Endodermal cell (in vitro differentiated cells): Measurements from ENCODE around the gene MRPL32. TPM values are rescaled to one million over a fixed set of nuclear protein-coding genes. Genes with fewer than 3 reads are reported as not detected.

Experiments used
- DNase-seq: peaks from one replicate; pipeline ENCODE4 v3.0.0-alpha.2; 2017
- H3K27ac ChIP-seq: 2 replicates; pipeline ENCODE4 v1.5.1; 2013; ENCODE audit warnings: mild to moderate bottlenecking, low read depth, low read length, moderate library complexity
- H3K27me3 ChIP-seq: 2 replicates; pipeline ENCODE4 v1.6.1; 2013; ENCODE audit warnings: mild to moderate bottlenecking, low read length, moderate library complexity; ENCODE audit not compliant: insufficient read depth, control insufficient read depth, poor library complexity, severe bottlenecking
- H3K36me3 ChIP-seq: 2 replicates; pipeline ENCODE4 v1.7.0; 2013; ENCODE audit warnings: mild to moderate bottlenecking, low read length, moderate library complexity; ENCODE audit not compliant: control insufficient read depth, insufficient read depth
- H3K4me1 ChIP-seq: one replicate; pipeline ENCODE4 v1.7.0; 2013; ENCODE audit warnings: low read length; ENCODE audit not compliant: control insufficient read depth, insufficient read depth
- H3K4me3 ChIP-seq: 2 replicates; pipeline ENCODE4 v1.5.1; 2013; ENCODE audit warnings: mild to moderate bottlenecking, low read length, moderate library complexity
- H3K9ac ChIP-seq: 2 replicates; pipeline ENCODE4 v1.6.1; 2013; ENCODE audit warnings: mild to moderate bottlenecking, low read length, moderate library complexity; ENCODE audit not compliant: poor library complexity, severe bottlenecking; ENCODE audit errors: extremely low read depth
- H3K9me3 ChIP-seq: 2 replicates; pipeline ENCODE4 v1.6.1; 2013; ENCODE audit warnings: mild to moderate bottlenecking, low read length, moderate library complexity; ENCODE audit not compliant: control insufficient read depth
- H3K27ac Mint-ChIP-seq: 2 replicates; pipeline ENCODE4 v1.8.0; 2020; ENCODE audit warnings: mixed read lengths
- H3K27me3 Mint-ChIP-seq: 2 replicates; pipeline ENCODE4 v1.8.0; 2021; ENCODE audit warnings: mild to moderate bottlenecking, mixed read lengths; ENCODE audit not compliant: insufficient read depth
- H3K36me3 Mint-ChIP-seq: 2 replicates; pipeline ENCODE4 v1.8.0; 2020; ENCODE audit warnings: low read depth, mixed read lengths
- H3K4me1 Mint-ChIP-seq: 2 replicates; pipeline ENCODE4 v1.8.0; 2020; ENCODE audit warnings: mixed read lengths
- H3K4me3 Mint-ChIP-seq: 2 replicates; pipeline ENCODE4 v1.8.0; 2020; ENCODE audit warnings: mild to moderate bottlenecking, moderate library complexity, mixed read lengths
- H3K9me3 Mint-ChIP-seq: 2 replicates; pipeline ENCODE4 v1.8.0; 2020; ENCODE audit warnings: mild to moderate bottlenecking, mixed read lengths
- CTCF ChIP-seq: fragments of 200-600 bp; sonication (generic); conservative IDR thresholded peaks from 2 replicates; pipeline ENCODE4 v1.5.0; 2021; ENCODE audit warnings: antibody characterized with exemption, mild to moderate bottlenecking
- WGBS, 2 experiments: methylation state at CpG; one replicate each; pipeline versions ENCODE4 v1.1.5 to v1.1.7; 2013; ENCODE audit warnings: missing lambda C conversion rate in 2 of 2, mixed read lengths in 1 of 2; ENCODE audit not compliant: insufficient coverage in 1 of 2, insufficient read length in 1 of 2; 5-methylcytosine and 5-hydroxymethylcytosine counted together
- total RNA-seq, 2 donors: library from RNA; stranded (reverse); fragmentation: NEBNext Ultra II Directional in 1 of 2; extraction: Animal tissue kit (Norgen Biotek cat#: 25700) in 1 of 2; gene quantifications; 2 replicates in 1 of 2; 3 replicates in 1 of 2; pipeline ENCODE4 v1.2.1, GENCODE V29; 2021

The MRPL32 gene
- total RNA-seq, 2 donors from 2014 or later = 88.6 to 97.0 TPM

- H3K9ac ChIP-seq = no peak overlapping the region
- peaks cover 4% of the 10 kb centered on the region for H3K36me3 ChIP-seq
- DNase-seq = no peak
- H3K4me3 ChIP-seq = no peak overlapping the region
- 89 to 92% methylated on average over 3 to 4 of the region's 4 CpGs for WGBS, 2 experiments
- peaks cover 71% of the 10 kb centered on the region for H3K9me3 ChIP-seq
- H3K27me3 ChIP-seq = no peaks in the 10 kb centered on the region
- H3K27ac Mint-ChIP-seq = no peak overlapping the region
- H3K4me1 ChIP-seq = peaks cover 6% of the 10 kb centered on the region
- no peak for TF ChIP-seq CTCF
- peaks cover 16% of the 10 kb centered on the region for H3K4me1 Mint-ChIP-seq
- H3K27ac ChIP-seq = no peak overlapping the region
- no peak overlapping the region for H3K4me3 Mint-ChIP-seq
- peaks cover 45% of the 10 kb centered on the region for H3K9me3 Mint-ChIP-seq
- peaks cover 14% of the 10 kb centered on the region for H3K36me3 Mint-ChIP-seq
- no peaks in the 10 kb centered on the region for H3K27me3 Mint-ChIP-seq
Measured at GRCh38 chr7:42952328-42952727, 20.2 kb downstream of the MRPL32 start.

GRCh38 chr7:42953994-42954393 lies 21.8 kb downstream of the MRPL32 start:
- Mint-ChIP-seq H3K36me3 (peaks cover 16% of the 10 kb centered on the region), H3K27ac (no peak overlapping the region), H3K27me3 (no peaks in the 10 kb centered on the region), H3K4me1 (peaks cover 6% of the 10 kb centered on the region), H3K4me3 (no peak overlapping the region), H3K9me3 (peaks cover 54% of the 10 kb centered on the region)
- Histone ChIP-seq H3K27me3 (no peaks in the 10 kb centered on the region), H3K36me3 (peaks cover 4% of the 10 kb centered on the region), H3K4me1 (peaks cover 6% of the 10 kb centered on the region), H3K27ac (no peak overlapping the region), H3K9ac (no peak overlapping the region), H3K4me3 (no peak overlapping the region), H3K9me3 (peaks cover 83% of the 10 kb centered on the region)
- TF ChIP-seq CTCF = no peak
- 68 to 100% methylated on average over 2 to 4 of the region's 4 CpGs for WGBS, 2 experiments
- DNase-seq = no peak

GRCh38 chr7:42956062-42956461 lies 23.9 kb downstream of the MRPL32 start:
- Mint-ChIP-seq H3K27me3 (no peaks in the 10 kb centered on the region), H3K4me3 (no peak overlapping the region), H3K27ac (no peak overlapping the region), H3K9me3 (peaks cover 57% of the 10 kb centered on the region), H3K4me1 (peaks cover 6% of the 10 kb centered on the region), H3K36me3 (peaks cover 25% of the 10 kb centered on the region)
- Histone ChIP-seq H3K4me3 (peak overlapping the region; percentile 70), H3K9me3 (peaks cover 83% of the 10 kb centered on the region), H3K4me1 (peaks cover 6% of the 10 kb centered on the region), H3K27me3 (no peaks in the 10 kb centered on the region), H3K9ac (no peak overlapping the region), H3K36me3 (no peaks in the 10 kb centered on the region), H3K27ac (no peak overlapping the region)
- DNase-seq = no peak
- no peak for TF ChIP-seq CTCF
